HCT116 (cell line): Measurements from ENCODE around the gene CRYGD. TPM values are rescaled to one million over a fixed set of nuclear protein-coding genes. Genes with fewer than 3 reads are reported as not detected.
"Not testable (repeated sequence)": the region's sequence is repeated elsewhere in the genome, so short reads cannot be mapped to it uniquely, and the experiment has no call there.

Experiments used
- ATAC-seq: fragments of 200-7000 bp; cut with Tn5 transposase; 2 replicates; pipeline ENCODE4 v1.9.1; 2020; ENCODE audit warnings: mild to moderate bottlenecking, moderate library complexity
- BruUV-seq: library from RNA; stranded (reverse); fragments of 400-500 nt; replicated peaks from 2 replicates; lab custom pipeline; 2021; lab: Mats Ljungman, UMichigan
- CTCF ChIA-PET: fragments of 300-600 bp; sonication (Branson Sonifier 250); formaldehyde crosslinking; loops from one replicate; lab custom pipeline; 2021; ENCODE audit warnings: antibody characterized with exemption; lab: Charles Lee
- POLR2A ChIA-PET: fragments of 300-600, 350-600 bp; sonication (Branson Sonifier 250); formaldehyde crosslinking; loops from one replicate; lab custom pipeline; 2021; ENCODE audit warnings: antibody characterized with exemption; lab: Charles Lee
- RAD21 ChIA-PET, 2 experiments: fragments of 300-600 bp; sonication (Branson Sonifier 250); formaldehyde crosslinking; loops; one replicate each; lab custom pipeline; 2023; ENCODE audit warnings: low total read pairs in 2 of 2; ENCODE audit not compliant: uncharacterized antibody in 2 of 2, unreplicated experiment in 2 of 2, low non-redundant PET in 1 of 2; lab: Charles Lee
- DNase-seq: peaks from one replicate; pipeline ENCODE4 v3.0.0-alpha.2; 2010; ENCODE audit warnings: low read depth, low spot score
- H2AFZ ChIP-seq: fragments of 200-600 bp; shearing (Covaris generic), sonication (generic); 2 replicates; pipeline ENCODE4 v1.6.1; 2017; ENCODE audit warnings: low read depth, mixed run types, mixed read lengths, antibody characterized with exemption, low read length; ENCODE audit not compliant: poor library complexity, severe bottlenecking
- H3K27ac ChIP-seq: 2 replicates; pipeline ENCODE4 v1.5.1; 2012; ENCODE audit warnings: low read depth, low read length
- H3K27me3 ChIP-seq: fragments of 200-600 bp; sonication (generic); 2 replicates; pipeline ENCODE4 v1.6.1; 2016; ENCODE audit warnings: mixed run types, low read length, mixed read lengths; ENCODE audit not compliant: insufficient read depth
- H3K36me3 ChIP-seq, 2 experiments: fragments of 200-500 bp in 1 of 2; fragments of 200-600 bp in 1 of 2; sonication (Bioruptor generic) in 1 of 2; sonication (generic) in 1 of 2; 2 replicates each; pipeline versions ENCODE4 v1.5.1 to v1.6.1; 2014 to 2016; ENCODE audit warnings: low read length in 2 of 2, inconsistent platforms in 1 of 2, mixed read lengths in 1 of 2, mixed run types in 1 of 2; ENCODE audit not compliant: insufficient read depth in 2 of 2, control insufficient read depth in 1 of 2
- H3K4me1 ChIP-seq, 2 experiments: fragments of 200-600 bp in 1 of 2; sonication (generic) in 1 of 2; 2 replicates each; pipeline versions ENCODE4 v1.5.1 to v1.6.1; 2012 to 2017; ENCODE audit warnings: low read length in 2 of 2, inconsistent platforms in 1 of 2, mild to moderate bottlenecking in 1 of 2, mixed read lengths in 1 of 2, mixed run types in 1 of 2, moderate library complexity in 1 of 2; ENCODE audit not compliant: insufficient read depth in 2 of 2, control insufficient read depth in 1 of 2
- H3K4me2 ChIP-seq: fragments of 200-600 bp; sonication (generic); 2 replicates; pipeline ENCODE4 v1.6.1; 2017; ENCODE audit warnings: mixed run types, low read length, mixed read lengths
- H3K4me3 ChIP-seq, 2 experiments: fragments of 200-600 bp in 1 of 2; sonication (generic) in 1 of 2; replicated peaks in 1 of 2; 2 replicates each; pipeline ENCODE4 v1.5.1; 2011 to 2016; ENCODE audit warnings: low read length in 2 of 2, control low read depth in 1 of 2, low read depth in 1 of 2, mild to moderate bottlenecking in 1 of 2, mixed read lengths in 1 of 2, mixed run types in 1 of 2
- H3K79me2 ChIP-seq: fragments of 200-600 bp; sonication (generic); 2 replicates; pipeline ENCODE4 v1.6.1; 2017; ENCODE audit warnings: mild to moderate bottlenecking, mixed run types, low read length, moderate library complexity, mixed read lengths; ENCODE audit not compliant: insufficient read depth
- H3K9ac ChIP-seq: fragments of 200-600 bp; sonication (generic); 2 replicates; pipeline ENCODE4 v1.6.1; 2016; ENCODE audit warnings: low read length, mixed read lengths
- H3K9me2 ChIP-seq: fragments of 200-600 bp; sonication (generic), shearing (Covaris generic); 2 replicates; pipeline ENCODE4 v1.6.1; 2017; ENCODE audit warnings: mixed run types, mild to moderate bottlenecking, moderate library complexity; ENCODE audit not compliant: insufficient read depth
- H3K9me3 ChIP-seq, 2 experiments: fragments of 200-500 bp in 1 of 2; fragments of 200-600 bp in 1 of 2; sonication (Bioruptor generic) in 1 of 2; sonication (generic) in 1 of 2; 2 replicates each; pipeline ENCODE4 v1.6.1; 2014 to 2017; ENCODE audit warnings: low read length in 2 of 2, mixed read lengths in 2 of 2, inconsistent platforms in 1 of 2, low read depth in 1 of 2, mild to moderate bottlenecking in 1 of 2, mixed run types in 1 of 2, moderate library complexity in 1 of 2; ENCODE audit not compliant: control insufficient read depth in 1 of 2, insufficient read depth in 1 of 2
- H4K20me1 ChIP-seq: fragments of 200-600 bp; sonication (generic), shearing (Covaris generic); 2 replicates; pipeline ENCODE4 v1.6.1; 2017; ENCODE audit warnings: mixed run types, mild to moderate bottlenecking, moderate library complexity; ENCODE audit not compliant: insufficient read depth
- CBX3 ChIP-seq: IDR thresholded peaks from 2 replicates; pipeline ENCODE4 v1.6.1; 2012; ENCODE audit warnings: low read depth
- CEBPB ChIP-seq: IDR thresholded peaks from 2 replicates; pipeline ENCODE4 v1.6.1; 2012; ENCODE audit warnings: low read depth
- EGR1 ChIP-seq: IDR thresholded peaks from 2 replicates; pipeline ENCODE4 v1.6.1; 2012; ENCODE audit warnings: low read depth
- ELF1 ChIP-seq: IDR thresholded peaks from 2 replicates; pipeline ENCODE4 v1.6.1; 2012; ENCODE audit warnings: low read depth, borderline replicate concordance
- EZH2 ChIP-seq: fragments of 200-600 bp; sonication (generic); IDR thresholded peaks from 2 replicates; pipeline ENCODE4 v1.6.1; 2017; ENCODE audit warnings: antibody characterized with exemption, mixed run types
- EZH2phosphoT487 ChIP-seq: fragments of 200-600 bp; IDR thresholded peaks from 2 replicates; pipeline ENCODE4 v1.6.1; 2018; ENCODE audit warnings: antibody characterized with exemption, borderline replicate concordance
- FOSL1 ChIP-seq: IDR thresholded peaks from 2 replicates; pipeline ENCODE4 v1.6.1; 2012; ENCODE audit warnings: low read depth
- JUND ChIP-seq: IDR thresholded peaks from 2 replicates; pipeline ENCODE4 v1.6.1; 2012
- POLR2A ChIP-seq: IDR thresholded peaks from 2 replicates; pipeline ENCODE4 v1.7.0; 2011; ENCODE audit warnings: borderline replicate concordance; ENCODE audit not compliant: insufficient read depth, insufficient read length; ENCODE audit errors: extremely low read depth
- POLR2AphosphoS5 ChIP-seq: IDR thresholded peaks from 2 replicates; pipeline ENCODE4 v1.6.1; 2011; ENCODE audit warnings: mild to moderate bottlenecking, low read depth, low read length, moderate library complexity
- SIN3A ChIP-seq: IDR thresholded peaks from 2 replicates; pipeline ENCODE4 v1.6.1; 2012; ENCODE audit warnings: low read depth
- SP1 ChIP-seq: IDR thresholded peaks from 2 replicates; pipeline ENCODE4 v1.6.1; 2012; ENCODE audit warnings: low read depth
- SRF ChIP-seq: IDR thresholded peaks from 2 replicates; pipeline ENCODE4 v1.6.1; 2012; ENCODE audit warnings: low read depth
- TCF7L2 ChIP-seq: IDR thresholded peaks from 2 replicates; pipeline ENCODE4 v1.7.0; 2011; ENCODE audit warnings: borderline replicate concordance, inconsistent platforms; ENCODE audit not compliant: insufficient read depth, insufficient read length; ENCODE audit errors: extremely low read depth
- intact Hi-C: fragments of 100-400 bp; cut with micrococcal nuclease; formaldehyde crosslinking; loops from 2 replicates; pipeline ENCODE4 v1.10.0; 2022
- total RNA-seq: library from RNA; stranded (reverse); gene quantifications from one replicate; pipeline ENCODE4 v1.2.1, GENCODE V29; 2021; ENCODE audit not compliant: unreplicated experiment
- TF ChIP-seq, protein P1 (sequence below): IDR thresholded peaks from 2 replicates; pipeline ENCODE4 v1.6.1; 2012
- TF ChIP-seq, protein P2 (sequence below), 3 experiments: fragments of 200-600 bp in 1 of 3; sonication (generic) in 1 of 3; IDR thresholded peaks in 2 of 3; conservative IDR thresholded peaks in 1 of 3; 2 replicates each; pipeline ENCODE4 v1.5.1; 2012 to 2017; ENCODE audit warnings: low read depth in 2 of 3, low read length in 2 of 3, antibody characterized with exemption in 1 of 3, borderline replicate concordance in 1 of 3, control low read depth in 1 of 3, mild to moderate bottlenecking in 1 of 3, mixed read lengths in 1 of 3, mixed run types in 1 of 3, moderate library complexity in 1 of 3; ENCODE audit not compliant: insufficient read depth in 1 of 3
- TF ChIP-seq, protein P3 (sequence below): IDR thresholded peaks from 2 replicates; pipeline ENCODE4 v1.6.1; 2012; ENCODE audit warnings: low read depth

Gene CRYGD
- total RNA-seq, 1 experiment from 2014 or later = not detected

DNA sequence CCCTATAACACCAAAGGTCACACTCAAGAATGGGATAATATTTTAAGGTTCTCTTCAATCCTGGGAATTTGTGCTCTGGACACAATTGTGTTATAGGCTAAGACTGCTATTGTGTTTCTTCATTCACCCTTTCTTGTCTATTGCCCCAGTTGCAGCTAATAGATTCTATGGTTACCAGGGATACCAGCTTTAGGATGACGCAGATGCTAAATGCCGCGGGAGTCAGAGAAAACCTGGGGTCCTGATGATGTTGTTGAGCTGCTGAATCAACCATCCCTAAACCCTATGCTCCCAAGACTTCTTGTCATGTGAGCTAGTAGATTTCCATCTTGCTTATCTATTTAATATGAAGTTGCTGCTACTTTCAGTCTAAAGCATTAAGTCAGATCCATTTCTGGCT lies 5.4 kb downstream of the CRYGD start:
- ATAC-seq (no peak), DNase-seq (no peak)
- Histone ChIP-seq H3K9ac (no peak overlapping the region), H3K79me2 (no peaks in the 10 kb centered on the region), H3K36me3 (no peaks in the 10 kb centered on the region), H3K4me1 (no peaks in the 10 kb centered on the region), H3K27me3 (no peaks in the 10 kb centered on the region), H3K9me2 (no peaks in the 10 kb centered on the region), H3K27ac (no peak overlapping the region), H4K20me1 (no peaks in the 10 kb centered on the region), H3K9me3 (no peaks in the 10 kb centered on the region), H3K4me2 (no peak overlapping the region), H2AFZ (no peak overlapping the region), H3K4me3 (no peak overlapping the region)
- CTCF ChIA-PET = no interaction called here
- POLR2A ChIA-PET = no interaction called here
- TF ChIP-seq POLR2AphosphoS5 (no peak), ELF1 (no peak), SP1 (no peak), EZH2phosphoT487 (no peak), EZH2 (no peak), FOSL1 (no peak), CEBPB (no peak), SRF (no peak), CBX3 (no peak), JUND (no peak), TCF7L2 (no peak), SIN3A (no peak), POLR2A (no peak), EGR1 (no peak)
- TF ChIP-seq, protein P1, sequence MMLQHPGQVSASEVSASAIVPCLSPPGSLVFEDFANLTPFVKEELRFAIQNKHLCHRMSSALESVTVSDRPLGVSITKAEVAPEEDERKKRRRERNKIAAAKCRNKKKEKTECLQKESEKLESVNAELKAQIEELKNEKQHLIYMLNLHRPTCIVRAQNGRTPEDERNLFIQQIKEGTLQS = no peak
- TF ChIP-seq, protein P2, sequence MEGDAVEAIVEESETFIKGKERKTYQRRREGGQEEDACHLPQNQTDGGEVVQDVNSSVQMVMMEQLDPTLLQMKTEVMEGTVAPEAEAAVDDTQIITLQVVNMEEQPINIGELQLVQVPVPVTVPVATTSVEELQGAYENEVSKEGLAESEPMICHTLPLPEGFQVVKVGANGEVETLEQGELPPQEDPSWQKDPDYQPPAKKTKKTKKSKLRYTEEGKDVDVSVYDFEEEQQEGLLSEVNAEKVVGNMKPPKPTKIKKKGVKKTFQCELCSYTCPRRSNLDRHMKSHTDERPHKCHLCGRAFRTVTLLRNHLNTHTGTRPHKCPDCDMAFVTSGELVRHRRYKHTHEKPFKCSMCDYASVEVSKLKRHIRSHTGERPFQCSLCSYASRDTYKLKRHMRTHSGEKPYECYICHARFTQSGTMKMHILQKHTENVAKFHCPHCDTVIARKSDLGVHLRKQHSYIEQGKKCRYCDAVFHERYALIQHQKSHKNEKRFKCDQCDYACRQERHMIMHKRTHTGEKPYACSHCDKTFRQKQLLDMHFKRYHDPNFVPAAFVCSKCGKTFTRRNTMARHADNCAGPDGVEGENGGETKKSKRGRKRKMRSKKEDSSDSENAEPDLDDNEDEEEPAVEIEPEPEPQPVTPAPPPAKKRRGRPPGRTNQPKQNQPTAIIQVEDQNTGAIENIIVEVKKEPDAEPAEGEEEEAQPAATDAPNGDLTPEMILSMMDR (IDR thresholded peaks at IDR 0.05 in 2 of 3, conservative IDR thresholded peaks at IDR 0.05 in 1 of 3; ENCODE audit: borderline replicate concordance in 1 of 3, insufficient read depth in 1 of 3, low read depth in 2 of 3, low read length in 2 of 3) = no peak
- TF ChIP-seq, protein P3, sequence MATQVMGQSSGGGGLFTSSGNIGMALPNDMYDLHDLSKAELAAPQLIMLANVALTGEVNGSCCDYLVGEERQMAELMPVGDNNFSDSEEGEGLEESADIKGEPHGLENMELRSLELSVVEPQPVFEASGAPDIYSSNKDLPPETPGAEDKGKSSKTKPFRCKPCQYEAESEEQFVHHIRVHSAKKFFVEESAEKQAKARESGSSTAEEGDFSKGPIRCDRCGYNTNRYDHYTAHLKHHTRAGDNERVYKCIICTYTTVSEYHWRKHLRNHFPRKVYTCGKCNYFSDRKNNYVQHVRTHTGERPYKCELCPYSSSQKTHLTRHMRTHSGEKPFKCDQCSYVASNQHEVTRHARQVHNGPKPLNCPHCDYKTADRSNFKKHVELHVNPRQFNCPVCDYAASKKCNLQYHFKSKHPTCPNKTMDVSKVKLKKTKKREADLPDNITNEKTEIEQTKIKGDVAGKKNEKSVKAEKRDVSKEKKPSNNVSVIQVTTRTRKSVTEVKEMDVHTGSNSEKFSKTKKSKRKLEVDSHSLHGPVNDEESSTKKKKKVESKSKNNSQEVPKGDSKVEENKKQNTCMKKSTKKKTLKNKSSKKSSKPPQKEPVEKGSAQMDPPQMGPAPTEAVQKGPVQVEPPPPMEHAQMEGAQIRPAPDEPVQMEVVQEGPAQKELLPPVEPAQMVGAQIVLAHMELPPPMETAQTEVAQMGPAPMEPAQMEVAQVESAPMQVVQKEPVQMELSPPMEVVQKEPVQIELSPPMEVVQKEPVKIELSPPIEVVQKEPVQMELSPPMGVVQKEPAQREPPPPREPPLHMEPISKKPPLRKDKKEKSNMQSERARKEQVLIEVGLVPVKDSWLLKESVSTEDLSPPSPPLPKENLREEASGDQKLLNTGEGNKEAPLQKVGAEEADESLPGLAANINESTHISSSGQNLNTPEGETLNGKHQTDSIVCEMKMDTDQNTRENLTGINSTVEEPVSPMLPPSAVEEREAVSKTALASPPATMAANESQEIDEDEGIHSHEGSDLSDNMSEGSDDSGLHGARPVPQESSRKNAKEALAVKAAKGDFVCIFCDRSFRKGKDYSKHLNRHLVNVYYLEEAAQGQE = no peak
- intact Hi-C loops = no loop called here
- no TSS peak for BruUV-seq
- RAD21 ChIA-PET = no interaction called here

DNA sequence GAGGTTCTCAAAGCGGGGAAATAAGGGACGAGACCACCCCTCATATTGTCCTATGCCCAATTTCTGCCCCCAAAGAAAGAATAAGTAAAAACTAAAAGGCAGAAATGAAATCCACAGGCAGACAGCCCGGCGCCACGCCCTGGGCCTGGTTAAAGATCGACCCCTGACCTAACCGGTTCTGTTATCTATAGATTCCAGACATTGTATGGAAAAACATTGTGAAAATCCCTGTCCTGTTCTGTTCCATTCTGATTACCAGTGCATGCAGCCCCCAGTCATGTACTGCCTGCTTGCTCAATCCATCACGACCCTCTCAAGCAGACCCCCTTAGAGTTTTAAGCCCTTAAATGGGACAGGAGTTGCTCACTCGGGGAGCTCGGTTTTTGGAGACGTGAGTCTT lies 6.9 kb downstream of the CRYGD start:
- H3K4me2 ChIP-seq, H3K9me2 ChIP-seq, CTCF ChIA-PET, POLR2A ChIA-PET, H3K36me3 ChIP-seq, H3K4me3 ChIP-seq, ATAC-seq, H4K20me1 ChIP-seq, BruUV-seq, intact Hi-C loops, H3K4me1 ChIP-seq, H3K9ac ChIP-seq, RAD21 ChIA-PET, H3K27ac ChIP-seq, DNase-seq, H3K27me3 ChIP-seq, H3K9me3 ChIP-seq, H2AFZ ChIP-seq, H3K79me2 ChIP-seq: not testable (repeated sequence)
